T-cell (primary cell): ENCODE data around the gene SPANXC. TPM values are rescaled to one million over a fixed set of nuclear protein-coding genes. Genes with fewer than 3 reads are reported as not detected.

Experiments used
- ATAC-seq, 4 experiments: fragments of 200-7000 bp in 3 of 4; fragments of 150-1000 bp in 1 of 4; cut with Tn5 transposase; replicated peaks in 1 of 4; 1 replicate in 3 of 4; 2 replicates in 1 of 4; pipeline ENCODE4 v1.10.0; 2021; ENCODE audit warnings: moderate library complexity in 3 of 4, mild to moderate bottlenecking in 2 of 4, moderate number of reproducible peaks in 1 of 4
- CTCF ChIA-PET, 2 donors: fragments of 300-600 bp; sonication (Branson Sonifier 250); formaldehyde crosslinking; loops; one replicate each; lab custom pipeline; 2022; ENCODE audit warnings: antibody characterized with exemption in 2 of 2; lab: Charles Lee
- POLR2A ChIA-PET, 2 donors: fragments of 300-600 bp; sonication (Branson Sonifier 250); formaldehyde crosslinking; loops; one replicate each; lab custom pipeline; 2022; ENCODE audit warnings: antibody characterized with exemption in 2 of 2; lab: Charles Lee
- DNase-seq, 35 experiments: peaks; one replicate each; pipeline versions ENCODE4 v3.0.0 to v3.0.0-alpha.2; 2013 to 2023
- H3K27ac ChIP-seq: one replicate; pipeline ENCODE4 v1.5.1; 2013; ENCODE audit warnings: low read length
- H3K27me3 ChIP-seq, 2 experiments: replicated peaks in 1 of 2; 1 replicate in 1 of 2; 2 replicates in 1 of 2; pipeline versions ENCODE4 v1.6.1 to v1.7.0; 2013; ENCODE audit warnings: low read length in 1 of 2, mixed read lengths in 1 of 2; ENCODE audit not compliant: control insufficient read depth in 2 of 2, insufficient read depth in 2 of 2; ENCODE audit errors: extremely low read depth in 1 of 2
- H3K36me3 ChIP-seq, 2 donors: 1 replicate in 1 of 2; 2 replicates in 1 of 2; pipeline versions ENCODE4 v1.6.1 to v1.7.0; 2013; ENCODE audit warnings: low read length in 1 of 2; ENCODE audit not compliant: control insufficient read depth in 2 of 2, insufficient read depth in 1 of 2; ENCODE audit errors: extremely low read depth in 1 of 2
- H3K4me1 ChIP-seq, 2 experiments: 1 replicate in 1 of 2; 2 replicates in 1 of 2; pipeline versions ENCODE4 v1.6.1 to v1.7.0; 2013; ENCODE audit warnings: low read length in 2 of 2, mixed read lengths in 1 of 2; ENCODE audit not compliant: insufficient read depth in 2 of 2, control insufficient read depth in 1 of 2; ENCODE audit errors: extremely low read depth in 1 of 2
- H3K4me3 ChIP-seq, 2 donors: 1 replicate in 1 of 2; 2 replicates in 1 of 2; pipeline versions ENCODE4 v1.5.1 to v1.7.0; 2013; ENCODE audit warnings: mild to moderate bottlenecking in 2 of 2, low read length in 1 of 2, moderate library complexity in 1 of 2; ENCODE audit not compliant: control insufficient read depth in 1 of 2; ENCODE audit errors: extremely low read depth in 1 of 2
- H3K9me3 ChIP-seq: 2 replicates; pipeline ENCODE4 v1.7.0; 2013
- H3K27ac Mint-ChIP-seq, 2 donors: one replicate each; pipeline ENCODE4 v1.8.0; 2020 to 2021; ENCODE audit warnings: mild to moderate bottlenecking in 2 of 2, mixed read lengths in 2 of 2
- H3K27me3 Mint-ChIP-seq, 2 donors: one replicate each; pipeline ENCODE4 v1.8.0; 2021 to 2022; ENCODE audit warnings: mixed read lengths in 2 of 2
- H3K36me3 Mint-ChIP-seq: one replicate; pipeline ENCODE4 v1.8.0; 2021; ENCODE audit warnings: mixed read lengths
- H3K4me1 Mint-ChIP-seq, 3 donors: one replicate each; pipeline ENCODE4 v1.8.0; 2020 to 2022; ENCODE audit warnings: mixed read lengths in 3 of 3, mild to moderate bottlenecking in 1 of 3
- H3K4me3 Mint-ChIP-seq, 3 donors: one replicate each; pipeline ENCODE4 v1.8.0; 2020 to 2022; ENCODE audit warnings: mild to moderate bottlenecking in 3 of 3, mixed read lengths in 3 of 3, moderate library complexity in 3 of 3
- H3K9me3 Mint-ChIP-seq, 3 donors: one replicate each; pipeline ENCODE4 v1.8.0; 2020 to 2022; ENCODE audit warnings: mixed read lengths in 3 of 3
- WGBS: methylation state at CpG from one replicate; pipeline ENCODE4 v1.1.5; 2013; ENCODE audit warnings: missing lambda C conversion rate; ENCODE audit not compliant: insufficient coverage; 5-methylcytosine and 5-hydroxymethylcytosine counted together
- total RNA-seq, 35 experiments: library from RNA in 6 of 35; stranded (reverse) in 6 of 35; fragments of 120-200 nt in 1 of 35; gene quantifications; one replicate each; pipeline versions ENCODE4 v1.2.1 to v1.2.4 and lab custom pipeline; 2013 to 2026

SPANXC gene
- total RNA-seq, 5 donors from 2014 or later (not counting 1 experiment from before 2014, with no cell fraction given), result not detected

DNA sequence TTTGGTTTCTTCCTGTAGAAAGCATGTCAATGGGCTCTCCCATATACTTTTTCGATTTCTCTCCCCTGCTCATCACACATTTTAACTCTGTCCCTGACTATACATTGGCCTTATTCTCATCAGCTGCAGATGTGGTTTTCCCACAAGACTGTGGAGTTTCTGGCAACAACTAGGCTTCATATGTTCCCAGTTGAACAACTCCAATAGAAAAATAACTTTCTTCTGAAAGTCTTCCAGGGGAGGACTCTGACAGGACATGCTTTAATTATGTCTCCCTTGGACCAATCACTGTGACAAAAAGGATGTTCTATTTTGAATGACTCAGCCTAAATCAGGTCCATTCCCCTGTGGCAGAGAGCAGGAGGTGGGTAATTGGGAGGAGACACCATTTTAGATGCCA lies 28.1 kb downstream of the SPANXC start:
- POLR2A ChIA-PET, result no interaction called here
- WGBS, result no CpG with 5 or more reads among the region's 1 CpG

DNA sequence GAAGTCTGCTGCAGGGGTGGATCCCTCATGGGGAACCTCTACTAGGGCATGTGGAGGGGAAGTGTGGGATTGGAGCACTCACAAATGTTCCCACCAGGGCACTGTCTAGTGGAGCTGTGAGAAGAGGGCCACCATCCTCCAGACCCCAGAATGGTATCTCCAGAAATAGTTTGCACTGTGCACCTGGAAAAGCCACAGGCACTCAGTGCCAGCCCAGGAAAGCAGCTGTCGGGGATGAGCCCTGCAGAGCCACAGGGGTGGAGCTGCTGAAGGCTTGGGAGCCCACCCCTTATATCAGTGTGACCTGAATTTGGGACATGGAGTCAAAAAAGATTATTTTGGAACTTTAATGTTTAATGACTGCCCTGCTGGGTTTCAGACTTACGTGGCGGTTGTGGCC lies 40.4 kb downstream of the SPANXC start:
- H3K36me3 Mint-ChIP-seq, result no peaks in the 10 kb centered on the region
- no peaks in the 10 kb centered on the region for H3K4me1 ChIP-seq
- H3K4me1 Mint-ChIP-seq, result no peaks in the 10 kb centered on the region
- peaks cover 0 to 8% of the 10 kb centered on the region in 2 donors for H3K27me3 Mint-ChIP-seq
- no peaks in the 10 kb centered on the region for H3K36me3 ChIP-seq
- WGBS, result no CpG with 5 or more reads among the region's 3 CpGs
- no peak overlapping the region for H3K4me3 Mint-ChIP-seq
- no peaks in the 10 kb centered on the region for H3K27me3 ChIP-seq
- DNase-seq (no peak), ATAC-seq (no peak)
- no peak overlapping the region for H3K27ac ChIP-seq
- H3K4me3 ChIP-seq, result no peak overlapping the region
- no peaks in the 10 kb centered on the region for H3K9me3 ChIP-seq
- H3K9me3 Mint-ChIP-seq, result no peaks in the 10 kb centered on the region
- CTCF ChIA-PET, result no interaction called here
- POLR2A ChIA-PET, result no interaction called here
- H3K27ac Mint-ChIP-seq, result no peak overlapping the region

More for the DNA sequence above, 28.1 kb downstream of the SPANXC start:
- no peak overlapping the region for H3K4me3 Mint-ChIP-seq
- DNase-seq, result no peak
- no peaks in the 10 kb centered on the region for H3K36me3 Mint-ChIP-seq
- no peaks in the 10 kb centered on the region for H3K9me3 ChIP-seq
- no peak for ATAC-seq
- no peaks in the 10 kb centered on the region for H3K27me3 ChIP-seq
- no peaks in the 10 kb centered on the region for H3K4me1 Mint-ChIP-seq
- no peak overlapping the region for H3K27ac ChIP-seq
- H3K27ac Mint-ChIP-seq, result no peak overlapping the region
- no peaks in the 10 kb centered on the region for H3K36me3 ChIP-seq
- no peaks in the 10 kb centered on the region for H3K27me3 Mint-ChIP-seq
- no peaks in the 10 kb centered on the region for H3K4me1 ChIP-seq
- no peak overlapping the region for H3K4me3 ChIP-seq
- no peaks in the 10 kb centered on the region for H3K9me3 Mint-ChIP-seq
- CTCF ChIA-PET, result no interaction called here

Other genes starting within 250 kb of the SPANXC start
- not detected for gene SPANXB1, start 239.9 kb downstream of the SPANXC start, total RNA-seq
- 10 to 100 TPM in 4 of 5 donors, 1 to 10 TPM in 1; 3.6 to 13.8 (median 11.1) TPM for gene LDOC1, start 65.4 kb downstream of the SPANXC start, total RNA-seq